NCI-H1436 treated with DMSO at 0.1 percent for 48 hours (cell line): ENCODE results near the gene ST7.
"Not testable (repeated sequence)": the region's sequence is repeated elsewhere in the genome, so short reads cannot be mapped to it uniquely, and the experiment has no call there.

Experiments
- DNase-seq: peaks from one replicate; lab custom pipeline; 2025; lab: John Stamatoyannopoulos, UW

The ST7 gene

DNA sequence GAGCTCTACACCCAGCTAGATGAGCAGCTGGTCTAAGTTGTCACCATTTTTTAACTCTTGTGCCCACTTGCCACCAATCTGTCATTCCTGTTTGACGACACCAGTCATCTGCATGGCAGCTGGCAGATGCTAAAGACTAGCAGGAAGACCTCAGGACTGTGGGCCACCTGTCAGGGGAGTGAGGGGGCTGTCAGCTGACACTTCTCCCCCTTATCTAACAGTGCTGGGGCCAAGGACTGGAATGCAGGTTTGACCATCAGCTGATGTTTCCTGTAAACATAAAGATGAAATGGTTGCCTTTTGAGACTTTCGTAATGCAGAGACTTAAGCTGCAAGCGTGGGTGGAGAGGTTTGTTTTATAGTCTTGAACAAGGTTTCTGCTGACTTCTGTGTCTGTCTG is 276.0 kb downstream of the ST7 start:
- DNase-seq = no peak

DNA sequence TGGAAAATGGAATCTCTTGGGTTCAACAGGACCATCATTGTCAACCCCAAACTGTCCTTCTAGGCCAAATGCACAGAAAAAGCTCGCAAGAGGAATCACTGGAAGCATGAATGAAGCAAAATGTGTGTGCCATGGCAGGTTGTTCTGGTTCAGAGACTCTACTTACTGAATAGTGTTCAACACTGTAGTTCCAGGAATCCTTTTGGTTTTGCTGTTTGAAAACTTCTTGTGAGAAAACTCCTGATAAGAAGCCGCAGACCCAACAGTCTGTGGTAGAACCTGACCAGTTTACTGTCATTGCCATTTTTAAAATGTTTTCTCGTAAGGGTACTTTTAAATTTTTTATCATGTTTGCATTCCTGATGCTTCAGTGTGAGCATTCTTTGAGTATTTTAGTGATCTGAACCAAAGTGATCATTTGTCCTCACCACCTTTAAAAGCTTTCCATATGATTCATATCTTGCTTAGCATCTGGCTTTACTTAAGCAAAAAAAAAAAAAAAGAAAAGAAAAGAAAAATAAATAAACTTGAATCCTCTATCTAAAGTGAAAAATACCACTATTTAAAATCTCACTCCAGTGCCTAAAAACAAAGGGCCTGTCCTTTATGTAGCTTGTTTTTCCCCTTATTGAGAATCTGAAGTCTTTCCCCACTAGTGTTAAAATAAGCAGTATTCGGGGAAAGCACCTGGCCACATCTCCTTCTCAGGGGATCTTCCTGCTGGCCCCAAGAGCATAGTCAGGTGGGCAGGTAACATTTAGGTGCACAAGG is 277.2 kb downstream of the ST7 start:
- no peak for DNase-seq

DNA sequence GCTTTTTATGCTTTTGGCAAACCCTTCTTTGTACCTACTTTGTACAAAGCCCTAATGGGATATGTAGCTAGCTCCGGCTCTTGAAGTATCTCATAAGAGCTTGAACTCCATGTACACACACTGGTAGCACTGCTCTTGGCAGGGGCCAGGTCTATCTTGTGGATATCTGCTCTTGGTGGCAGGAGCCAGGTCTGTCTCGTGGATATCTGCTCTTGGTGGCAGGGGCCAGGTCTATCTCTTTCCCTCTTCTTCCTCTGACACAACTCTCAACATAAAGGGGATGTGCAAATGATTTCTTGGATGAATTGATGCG is 277.7 kb downstream of the ST7 start:
- DNase-seq = no peak

- no peak for DNase-seq
Measured at GRCh38 chr7:117237646-117238045, 284.3 kb downstream of the ST7 start.

GRCh38 chr7:117238472-117238871 is 285.2 kb downstream of the ST7 start:
- DNase-seq = no peak

GRCh38 chr7:117238937-117239336 is 285.6 kb downstream of the ST7 start:
- no peak for DNase-seq

DNA sequence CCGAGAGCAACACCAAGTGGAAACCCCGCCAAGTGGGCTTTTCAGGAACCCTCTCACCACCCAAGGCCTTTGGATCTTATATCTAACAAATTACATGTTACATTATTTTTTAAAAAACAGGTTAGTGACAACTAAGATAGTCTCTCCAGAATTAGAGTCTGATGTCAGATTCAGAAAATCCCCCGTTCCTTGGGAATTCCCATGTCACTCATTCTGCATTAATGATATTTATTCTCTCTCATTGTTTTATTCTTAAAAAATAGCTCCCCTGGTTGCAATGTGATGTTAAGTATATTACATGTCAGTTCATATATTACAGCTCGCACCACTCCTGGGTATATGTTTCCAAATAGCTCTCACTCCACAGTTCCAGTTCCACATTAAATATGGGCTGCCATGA is 287.8 kb downstream of the ST7 start:
- DNase-seq = no peak

- no peak for DNase-seq
Measured at GRCh38 chr7:117243390-117243789, 290.1 kb downstream of the ST7 start.

- not testable (repeated sequence) for DNase-seq
Measured at GRCh38 chr7:117245703-117246102, 292.4 kb downstream of the ST7 start.

- no peak for DNase-seq
Measured at GRCh38 chr7:117247809-117248208, 294.5 kb downstream of the ST7 start.

- no peak for DNase-seq
Measured at GRCh38 chr7:117248829-117249228, 295.5 kb downstream of the ST7 start.

DNA sequence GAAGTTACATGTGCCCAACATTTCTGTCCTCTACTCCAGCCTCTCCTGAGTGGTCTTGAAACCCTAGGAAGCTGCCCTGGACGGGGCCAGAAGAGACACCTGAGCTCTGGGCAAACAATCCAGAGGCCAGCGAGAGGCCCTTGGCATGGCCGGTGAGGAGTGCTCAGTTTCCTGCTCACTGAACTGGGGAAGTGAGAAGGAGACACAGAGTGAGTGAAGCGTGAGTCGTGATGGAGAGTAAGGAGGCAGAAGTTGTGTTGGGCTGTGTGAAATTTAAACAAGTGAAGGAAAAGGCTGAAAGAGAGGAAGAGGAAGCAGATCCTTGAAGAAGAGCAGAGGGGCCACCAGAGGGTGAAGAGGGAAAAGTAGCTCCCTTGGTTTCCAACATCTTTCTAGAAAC is 296.4 kb downstream of the ST7 start:
- no peak for DNase-seq

DNA sequence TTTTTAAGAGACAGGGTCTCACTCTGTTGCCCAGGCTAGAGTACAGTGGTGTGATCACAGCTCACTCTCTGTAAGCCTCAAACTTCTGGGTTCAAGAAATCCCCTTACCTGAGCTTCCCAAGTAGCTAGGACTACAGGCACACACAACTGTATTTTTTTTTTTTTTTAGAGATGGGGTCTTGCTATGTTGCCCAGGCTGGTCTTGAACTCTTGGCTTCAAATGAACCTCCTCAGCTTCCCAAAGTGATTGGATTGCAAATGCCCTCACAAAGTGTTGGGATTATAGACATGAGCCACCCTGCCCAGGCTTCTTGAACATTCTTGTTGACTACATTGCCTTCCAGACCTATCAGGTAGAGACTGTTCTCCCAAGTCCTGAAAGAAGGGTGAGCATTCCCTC is 296.9 kb downstream of the ST7 start:
- no peak for DNase-seq

- DNase-seq = no peak
Measured at GRCh38 chr7:117250801-117251200, 297.5 kb downstream of the ST7 start.

DNA sequence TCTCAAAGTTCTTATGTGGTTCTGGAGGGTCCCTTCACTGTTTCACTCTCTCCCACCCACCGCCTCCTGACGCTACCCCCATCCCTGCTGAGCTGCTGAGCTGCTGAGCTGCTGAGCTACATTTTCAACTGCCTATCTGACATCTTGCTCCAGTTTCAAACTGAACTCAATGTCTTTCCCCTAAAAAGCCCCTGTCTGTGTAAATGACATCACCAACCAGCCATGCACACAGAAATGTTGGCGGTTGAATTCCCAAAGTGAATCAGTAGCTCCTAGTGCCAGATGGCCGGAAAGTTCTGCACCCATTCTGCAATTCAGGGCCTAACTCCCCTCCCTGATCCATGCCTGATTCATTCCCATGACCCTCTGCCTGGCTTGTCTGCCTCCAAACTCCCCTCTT is 298.4 kb downstream of the ST7 start:
- DNase-seq = no peak

DNA sequence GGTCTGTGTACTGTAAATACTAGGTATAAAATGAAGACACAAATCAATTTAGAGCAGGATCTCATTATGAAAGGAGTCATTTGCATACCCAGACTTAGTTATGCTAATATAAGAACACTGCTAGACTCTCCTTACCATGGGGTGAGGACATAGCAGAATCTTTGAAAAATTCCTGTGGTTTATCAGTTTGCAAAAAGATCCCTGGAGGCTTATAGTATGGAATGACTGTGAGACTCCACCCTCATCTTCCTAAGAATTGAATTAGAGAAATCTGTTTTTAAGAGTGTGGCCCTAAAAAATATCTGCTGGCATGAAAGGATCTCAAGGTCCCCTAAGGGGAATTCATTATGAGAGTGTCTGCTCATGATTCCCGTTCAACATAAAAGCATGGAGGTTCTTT is 306.3 kb downstream of the ST7 start:
- no peak for DNase-seq

- DNase-seq = no peak
Measured at GRCh38 chr7:117262546-117262945, 309.2 kb downstream of the ST7 start.

DNA sequence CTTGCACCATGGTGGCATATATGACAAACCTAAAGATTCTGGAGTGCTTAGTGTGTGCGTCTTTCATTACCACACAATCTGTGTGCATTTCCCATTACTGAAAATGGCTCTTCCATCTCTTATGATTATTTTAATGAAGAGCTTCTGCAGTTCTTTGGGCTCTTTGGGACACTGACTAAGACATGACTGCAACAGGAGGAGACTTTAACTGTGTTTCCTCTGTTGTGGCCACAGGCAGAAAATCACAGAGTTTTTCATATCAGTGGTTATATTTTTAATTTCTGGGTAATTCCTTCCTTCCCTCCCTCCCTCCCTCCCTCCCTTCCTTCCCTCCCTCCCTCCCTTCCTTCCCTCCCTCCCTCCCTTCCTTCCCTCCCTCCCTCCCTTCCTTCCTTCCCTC is 311.4 kb downstream of the ST7 start:
- DNase-seq = no peak

DNA sequence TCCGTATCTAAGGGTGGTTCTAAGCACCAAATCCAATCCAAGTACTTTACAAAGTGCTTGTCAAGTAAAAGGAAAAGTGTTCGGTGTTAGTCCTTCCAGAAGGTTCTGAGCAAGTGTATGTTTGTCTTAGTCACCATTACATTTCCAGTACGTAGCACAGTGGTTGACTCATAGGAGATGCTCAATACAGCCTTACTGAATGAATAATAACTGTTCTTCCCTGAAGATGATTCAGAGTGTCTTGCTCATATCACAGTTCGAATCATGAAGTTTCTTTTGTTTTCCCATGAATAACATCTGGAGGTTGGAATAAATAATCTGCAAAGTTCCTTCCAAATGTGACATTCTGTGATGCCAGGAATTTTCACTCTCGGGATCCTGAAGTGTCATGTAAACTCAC is 316.1 kb downstream of the ST7 start:
- DNase-seq = no peak

DNA sequence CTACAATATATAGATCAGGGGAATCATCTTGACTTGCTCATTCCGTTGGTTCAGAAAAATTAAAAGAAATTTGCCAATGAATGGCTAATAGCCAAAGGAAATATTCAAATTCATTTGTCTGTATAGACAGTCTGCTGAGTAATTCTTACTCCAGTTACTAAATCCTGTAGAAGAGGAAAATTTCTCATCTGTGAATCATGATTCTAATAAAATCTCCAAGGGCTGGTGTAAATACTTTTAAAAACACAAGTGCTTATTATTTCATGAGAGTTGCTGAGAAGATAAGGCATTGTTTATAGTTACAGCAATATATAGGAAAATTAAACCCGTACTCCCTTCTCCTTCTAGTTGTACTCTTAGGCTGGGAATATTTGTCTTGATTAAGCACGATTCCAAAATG is 316.6 kb downstream of the ST7 start:
- DNase-seq = no peak

GRCh38 chr7:117270371-117270770 is 317.1 kb downstream of the ST7 start:
- DNase-seq = no peak

DNA sequence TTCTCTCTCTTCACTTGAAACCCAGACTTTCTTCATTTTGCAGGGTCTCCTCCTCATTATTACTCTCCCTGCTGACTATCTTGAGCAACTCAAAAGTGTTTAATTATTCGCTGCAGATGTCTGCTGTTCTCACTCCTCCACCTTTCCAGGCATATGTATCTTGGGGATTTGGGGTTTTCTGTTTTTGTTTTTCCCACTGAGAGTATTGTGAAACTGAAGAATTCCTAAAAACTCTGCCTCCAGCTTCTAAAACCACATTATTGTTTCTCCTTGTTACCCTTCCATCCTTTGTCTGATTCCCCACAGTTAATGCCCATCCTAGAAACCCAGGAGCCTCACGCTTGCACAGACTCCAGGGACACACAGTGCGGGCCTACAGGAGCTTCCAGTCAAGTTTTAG is 318.3 kb downstream of the ST7 start:
- DNase-seq = no peak

GRCh38 chr7:117272017-117272759 is 318.9 kb downstream of the ST7 start:
- no peak for DNase-seq

GRCh38 chr7:117273325-117273724 is 320.0 kb downstream of the ST7 start:
- no peak for DNase-seq
